ENCODE measurements around the gene SPATA2L.

The SPATA2L gene

GRCh38 chr16:89656435-89657121 lies 44.9 kb downstream of the SPATA2L start:
- no peak for DNase-seq (ENCODE audit: low read depth in 2 of 2)

GRCh38 chr16:89655062-89655643 lies 46.4 kb downstream of the SPATA2L start:
- DNase-seq (ENCODE audit: low read depth in 2 of 2), result no peak

GRCh38 chr16:89653656-89654295 lies 47.7 kb downstream of the SPATA2L start:
- DNase-seq (ENCODE audit: low read depth in 2 of 2), result no peak

GRCh38 chr16:89651584-89651983 lies 49.9 kb downstream of the SPATA2L start:
- no peak for DNase-seq (ENCODE audit: low read depth in 2 of 2)

GRCh38 chr16:89646906-89647305 lies 54.6 kb downstream of the SPATA2L start:
- DNase-seq (ENCODE audit: low read depth in 2 of 2), result no peak
